ENCODE measurements around the gene KCNK3.
A peak's percentile ranks its signal among the peaks of the same experiment; 100 is the strongest.

The KCNK3 gene

GRCh38 chr2:26772064-26773001 lies 79.8 kb downstream of the KCNK3 start:
- peak; percentile 60 for DNase-seq (ENCODE audit: low read depth)
- no peak overlapping the region for H3K4me3 ChIP-seq (ENCODE audit: low read length)
- TF ChIP-seq CTCF (conservative IDR thresholded peaks at IDR 0.05; ENCODE audit: low read depth, low read length), result no peak

- H3K4me3 ChIP-seq (ENCODE audit: low read length), result no peak overlapping the region
Observed at GRCh38 chr2:26776195-26776800, 83.8 kb downstream of the KCNK3 start.

DNA sequence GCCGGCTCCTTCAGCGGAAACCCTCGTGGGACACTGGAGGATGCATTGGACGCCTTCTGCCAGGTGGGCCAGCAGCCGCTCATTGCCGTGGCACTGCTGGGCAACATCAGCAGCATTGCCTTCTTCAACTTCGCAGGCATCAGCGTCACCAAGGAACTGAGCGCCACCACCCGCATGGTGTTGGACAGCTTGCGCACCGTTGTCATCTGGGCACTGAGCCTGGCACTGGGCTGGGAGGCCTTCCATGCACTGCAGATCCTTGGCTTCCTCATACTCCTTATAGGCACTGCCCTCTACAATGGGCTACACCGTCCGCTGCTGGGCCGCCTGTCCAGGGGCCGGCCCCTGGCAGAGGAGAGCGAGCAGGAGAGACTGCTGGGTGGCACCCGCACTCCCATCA lies 85.6 kb downstream of the KCNK3 start:
- no peak overlapping the region for H3K4me3 ChIP-seq (ENCODE audit: low read length)
- TF ChIP-seq CTCF (conservative IDR thresholded peaks at IDR 0.05; ENCODE audit: low read depth, low read length), result no peak
- DNase-seq (ENCODE audit: low read depth), result no peak

More at GRCh38 chr2:26776195-26776800, 83.8 kb downstream of the KCNK3 start:
- TF ChIP-seq CTCF (conservative IDR thresholded peaks at IDR 0.05; ENCODE audit: low read depth, low read length), result no peak
- no peak for DNase-seq (ENCODE audit: low read depth)

GRCh38 chr2:26778507-26778906 lies 86.0 kb downstream of the KCNK3 start:
- DNase-seq (ENCODE audit: low read depth), result no peak
- TF ChIP-seq CTCF (conservative IDR thresholded peaks at IDR 0.05; ENCODE audit: low read depth, low read length), result no peak
- no peak overlapping the region for H3K4me3 ChIP-seq (ENCODE audit: low read length)

DNA sequence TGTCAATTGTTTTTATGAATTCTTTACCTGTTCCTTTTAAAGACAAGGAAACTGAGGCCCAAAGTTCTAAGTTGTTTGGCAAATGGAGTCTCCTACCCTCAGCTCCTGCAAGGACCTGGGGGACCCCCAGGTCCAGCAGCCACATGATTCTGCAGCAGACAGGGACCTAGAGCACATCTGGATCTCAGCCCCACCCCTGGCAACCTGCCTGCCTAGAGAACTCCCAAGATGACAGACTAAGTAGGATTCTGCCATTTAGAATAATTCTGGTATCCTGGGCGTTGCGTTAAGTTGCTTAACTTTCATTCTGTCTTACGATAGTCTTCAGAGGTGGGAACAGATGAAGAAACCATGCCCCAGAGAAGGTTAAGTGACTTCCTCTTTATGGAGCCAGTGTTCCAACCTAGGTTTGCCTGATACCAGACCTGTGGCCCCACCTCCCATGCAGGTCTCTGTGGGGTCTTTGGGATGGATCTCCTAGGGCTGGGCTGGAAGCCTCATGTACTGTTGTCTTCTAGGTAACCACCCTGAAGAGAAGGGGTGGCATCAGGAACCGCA lies 87.8 kb downstream of the KCNK3 start:
- TF ChIP-seq CTCF (conservative IDR thresholded peaks at IDR 0.05; ENCODE audit: low read depth, low read length), result no peak
- no peak overlapping the region for H3K4me3 ChIP-seq (ENCODE audit: low read length)
- DNase-seq (ENCODE audit: low read depth), result no peak
